ENCODE results near the gene MAML2. TPM values are rescaled to one million over a fixed set of nuclear protein-coding genes. Genes with fewer than 3 reads are reported as not detected.

The MAML2 gene
- total RNA-seq, 1 donor from 2014 or later, result 8.0 TPM

DNA sequence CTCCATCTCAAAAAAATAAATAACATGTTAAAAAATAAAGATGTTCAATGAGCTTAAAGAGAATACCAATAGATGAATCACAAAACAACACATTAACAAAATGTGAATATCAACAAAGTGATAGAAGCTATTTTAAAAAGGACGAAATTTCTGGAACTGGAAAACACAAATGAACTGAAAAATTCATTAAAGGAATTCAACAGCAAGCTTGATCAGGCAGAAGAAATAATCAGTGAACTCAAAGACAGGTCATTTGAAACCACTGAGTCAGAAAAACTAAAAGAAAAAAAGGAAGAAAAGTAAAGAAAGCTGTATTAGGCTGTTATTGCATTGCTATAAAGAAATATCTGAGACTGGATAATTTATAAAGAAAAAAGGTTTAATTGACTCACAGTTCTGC lies 412.0 kb downstream of the MAML2 start:
- DNase-seq (ENCODE audit: low read depth), result no peak

DNA sequence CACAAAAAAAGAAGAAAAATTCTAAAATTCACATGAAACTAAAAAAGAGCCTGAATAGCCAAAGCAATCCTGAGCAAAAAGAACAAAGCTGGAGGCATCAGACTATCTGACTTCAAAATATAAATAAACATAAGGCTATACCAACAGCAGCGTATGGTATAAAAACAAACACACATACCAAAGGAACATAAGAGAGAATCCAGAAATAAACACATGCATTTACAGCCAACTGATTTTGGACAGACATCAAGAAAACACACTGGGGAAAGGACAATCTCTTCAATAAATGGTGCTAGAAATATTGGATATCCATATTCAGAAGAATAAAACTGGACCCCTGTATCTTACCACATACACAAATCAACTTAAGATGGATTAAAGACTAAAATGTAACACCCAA lies 416.3 kb downstream of the MAML2 start:
- DNase-seq (ENCODE audit: low read depth), result no peak

MicroRNAs within 50 kb of the gene (microRNA counts, 767-probe panel; counts per million panel counts)
- microRNA hsa-miR-1260b, result not detected

Small RNA genes lying within 50 kb of the gene (microRNA-seq; reads per million reads assigned to microRNA genes)
- not detected for gene MIR1260B

Other genes with a start within 250 kb of the MAML2 start
- gene CCDC82, start 46.7 kb upstream of the MAML2 start, total RNA-seq, result 8.5 and 12.0 TPM in 2 replicates
- gene JRKL, start 46.8 kb upstream of the MAML2 start, total RNA-seq, result 6.0 and 7.1 TPM in 2 replicates